Activated naive CD8-positive, alpha-beta T cell treated with anti-CD3 and anti-CD28 coated beads, Interleukin-2, amount 50 U/mL, for 16 hours (primary cell): ENCODE measurements around the gene SULT1C4.
"Not testable (repeated sequence)": the region's sequence is repeated elsewhere in the genome, so short reads cannot be mapped to it uniquely, and the experiment has no call there.

Experiments used
- DNase-seq: peaks from one replicate; pipeline ENCODE4 v3.0.0-alpha.2; 2020; ENCODE audit warnings: low read depth, low spot score

Gene SULT1C4

DNA sequence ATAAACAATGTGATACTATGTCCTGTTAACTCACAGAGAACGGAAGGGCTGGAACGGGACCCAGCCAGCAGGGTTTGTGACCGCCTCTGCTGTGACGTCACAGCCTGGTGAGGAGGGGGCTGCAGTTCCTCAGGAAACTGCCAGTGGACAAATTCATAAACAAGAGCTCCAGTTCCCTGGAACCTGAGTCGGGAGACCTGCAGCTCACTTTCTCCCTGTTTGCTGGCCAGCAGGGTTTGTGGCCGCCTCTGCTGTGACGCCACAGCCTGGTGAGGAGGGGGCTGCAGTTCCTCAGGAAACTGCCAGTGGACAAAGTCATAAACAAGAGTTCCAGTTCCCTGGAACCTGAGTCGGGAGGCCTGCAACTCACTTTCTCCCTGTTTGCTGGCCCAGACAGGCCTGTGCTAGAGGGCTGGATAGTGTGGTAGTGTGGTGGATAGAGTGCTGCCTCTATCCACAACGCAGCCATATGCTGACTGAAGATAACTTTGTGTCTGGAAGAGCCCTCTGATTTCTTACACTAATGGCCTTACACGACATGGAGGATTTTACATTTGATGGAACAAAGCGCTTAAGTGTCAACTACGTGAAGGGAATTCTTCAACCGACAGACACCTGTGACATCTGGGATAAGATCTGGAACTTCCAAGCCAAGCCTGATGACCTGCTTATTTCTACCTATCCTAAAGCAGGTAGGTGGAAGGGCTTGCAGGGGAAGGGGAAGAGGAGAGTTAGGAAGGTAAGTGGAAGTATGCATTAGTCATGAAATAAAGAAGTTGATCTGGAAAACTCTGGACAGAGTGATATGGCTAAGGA, at the start of gene SULT1C4:
Gene SULT1C4, plus strand, starts transcription at position 140 of the 816 bp plus-strand sequence. Its CDS starts 384 bp downstream, at position 524.
- no peak for DNase-seq

DNA sequence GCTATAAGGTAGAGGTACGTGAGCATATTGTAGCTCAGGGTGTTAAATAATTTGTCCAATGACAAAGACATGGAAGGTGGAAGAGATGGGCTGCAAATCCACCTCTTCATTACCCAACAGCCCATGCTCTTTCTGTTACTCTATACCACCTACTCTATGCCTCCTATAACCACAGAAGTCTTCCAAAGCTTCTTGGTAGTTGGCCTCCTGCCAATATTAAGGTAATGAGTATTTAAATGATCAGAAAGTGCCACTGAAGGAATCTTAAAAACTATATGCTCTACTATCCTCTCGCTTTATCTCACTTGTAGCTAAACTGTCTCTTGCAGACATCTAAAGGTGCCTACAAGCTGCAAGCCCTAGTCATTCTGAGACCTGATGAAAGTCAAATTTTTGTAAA, 48.0 kb upstream of the SULT1C4 start:
- DNase-seq, result no peak

DNA sequence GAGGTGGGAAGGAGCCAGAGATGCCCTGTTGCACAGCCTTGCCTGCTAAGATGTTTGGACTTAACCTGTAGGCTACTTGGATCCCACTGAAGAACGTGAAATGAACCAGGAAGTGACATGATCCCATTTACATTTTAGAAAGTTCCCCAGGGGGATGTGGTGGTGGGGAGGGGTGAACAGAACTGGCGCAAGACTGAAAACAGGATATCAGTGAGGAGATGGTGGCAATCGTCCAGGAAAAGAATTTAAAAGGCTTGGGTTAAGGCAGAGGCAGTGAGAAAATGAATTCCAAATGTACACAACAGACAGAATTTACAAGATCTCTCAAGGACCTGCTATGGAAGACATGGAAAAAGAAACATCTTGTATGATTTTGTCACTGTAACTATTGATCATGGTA, 46.8 kb upstream of the SULT1C4 start:
- DNase-seq, result no peak

DNA sequence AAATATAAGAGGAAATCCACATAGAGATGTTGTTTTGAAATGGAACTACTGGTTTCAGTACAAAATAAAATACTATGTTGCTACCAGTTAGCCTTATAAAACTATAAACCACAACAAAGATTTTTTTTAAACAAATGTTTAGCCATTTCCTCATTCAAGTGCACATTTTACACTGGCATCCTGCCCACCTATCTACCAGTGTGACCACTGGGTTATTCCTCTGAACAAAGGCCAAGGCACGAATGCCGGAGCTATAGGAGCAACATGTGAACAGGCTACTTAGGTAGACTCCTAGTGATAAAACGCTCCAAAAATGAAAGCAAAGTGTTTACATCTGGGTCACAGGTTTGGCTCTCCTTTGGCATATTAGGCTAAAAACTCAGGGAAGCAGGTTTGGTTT, 31.8 kb upstream of the SULT1C4 start:
- no peak for DNase-seq

DNA sequence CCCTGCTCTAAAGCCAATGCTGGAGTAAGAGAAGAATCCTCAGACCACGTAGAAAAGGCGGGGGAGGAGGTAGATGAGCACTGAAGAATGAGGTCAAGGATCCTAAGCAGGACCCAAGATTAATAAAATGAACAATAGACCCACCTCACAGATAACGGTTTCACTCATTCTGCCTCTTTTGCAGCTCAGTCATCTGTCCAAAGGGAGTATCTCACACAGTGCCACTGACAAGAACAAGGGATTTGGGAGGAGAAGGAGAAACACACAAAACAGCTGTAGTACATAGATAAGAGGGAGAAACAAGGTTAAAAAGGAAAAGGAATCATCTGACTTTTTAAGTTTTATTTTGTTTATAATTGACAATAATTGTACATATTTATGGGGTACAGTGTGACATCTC, 30.9 kb upstream of the SULT1C4 start:
- no peak for DNase-seq

DNA sequence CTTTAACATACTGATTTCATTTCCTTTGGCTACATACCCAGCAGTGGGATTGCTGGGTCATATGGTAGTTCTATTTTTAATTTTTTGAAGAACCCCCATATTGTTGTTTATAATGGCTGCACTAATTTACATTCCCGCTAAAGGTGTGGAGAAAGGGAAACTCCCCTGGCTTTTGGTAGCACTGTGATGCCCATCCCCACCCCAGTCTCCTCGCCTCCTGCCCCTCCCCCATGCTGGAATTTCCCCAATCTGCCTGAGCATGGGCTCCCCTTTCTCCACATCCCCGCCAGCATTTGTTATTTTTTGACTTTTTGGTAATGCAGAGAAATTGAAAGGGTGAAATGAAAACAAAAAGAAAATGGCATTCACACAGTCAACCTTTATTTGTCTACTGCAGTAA, 30.0 kb upstream of the SULT1C4 start:
- no peak for DNase-seq

DNA sequence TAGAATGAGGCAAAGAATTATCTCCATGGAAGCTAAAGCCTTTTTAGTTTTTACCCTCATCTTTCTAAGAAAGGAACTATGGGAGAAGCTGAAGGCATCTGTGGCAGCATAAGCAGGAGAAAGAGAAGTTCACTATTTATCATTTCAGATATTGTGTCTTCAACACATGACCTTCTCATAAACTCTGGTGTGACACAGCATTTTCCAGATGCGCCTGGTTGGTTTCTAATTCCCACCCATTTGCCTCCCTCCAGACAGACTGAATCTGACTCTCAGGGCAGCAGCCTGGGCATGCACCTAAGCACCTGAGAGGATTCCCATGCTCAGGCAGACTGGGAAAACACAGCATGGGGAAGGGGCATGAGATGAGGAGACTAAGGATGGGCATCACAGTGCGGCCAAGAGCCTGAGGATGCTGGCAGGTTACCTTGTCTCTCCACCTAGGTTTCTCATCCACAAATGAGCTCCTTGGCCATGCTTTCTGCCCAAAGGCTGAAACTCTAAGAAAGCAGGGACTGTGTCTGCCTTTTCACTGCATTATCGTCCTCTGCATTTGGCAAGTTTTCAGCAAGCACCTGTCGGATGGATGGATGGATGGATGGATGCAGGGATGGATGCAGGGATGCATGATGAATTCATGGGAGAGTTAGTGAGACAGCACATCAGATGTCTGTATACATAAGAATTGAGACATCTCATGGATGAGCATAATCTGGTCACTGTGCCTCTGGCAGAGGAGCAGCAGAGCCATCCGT, 28.8 kb upstream of the SULT1C4 start:
- DNase-seq, result no peak

DNA sequence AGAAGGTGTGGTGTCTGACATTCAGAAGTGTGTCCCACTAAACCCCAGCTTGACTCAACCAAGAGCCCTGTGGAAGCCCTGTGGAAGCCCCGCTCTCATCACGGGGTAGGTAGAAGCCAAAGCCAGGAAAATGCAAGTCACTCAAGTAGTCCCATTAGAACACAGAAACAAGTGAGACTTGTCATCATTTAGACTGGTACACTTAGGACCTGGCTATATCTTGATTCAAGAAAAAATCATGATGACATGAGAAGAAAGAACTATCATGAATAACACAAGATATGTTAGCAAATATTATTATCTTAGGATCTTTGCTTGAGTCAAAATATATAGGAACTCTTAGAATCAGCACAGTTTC, 28.2 kb upstream of the SULT1C4 start:
- no peak for DNase-seq

DNA sequence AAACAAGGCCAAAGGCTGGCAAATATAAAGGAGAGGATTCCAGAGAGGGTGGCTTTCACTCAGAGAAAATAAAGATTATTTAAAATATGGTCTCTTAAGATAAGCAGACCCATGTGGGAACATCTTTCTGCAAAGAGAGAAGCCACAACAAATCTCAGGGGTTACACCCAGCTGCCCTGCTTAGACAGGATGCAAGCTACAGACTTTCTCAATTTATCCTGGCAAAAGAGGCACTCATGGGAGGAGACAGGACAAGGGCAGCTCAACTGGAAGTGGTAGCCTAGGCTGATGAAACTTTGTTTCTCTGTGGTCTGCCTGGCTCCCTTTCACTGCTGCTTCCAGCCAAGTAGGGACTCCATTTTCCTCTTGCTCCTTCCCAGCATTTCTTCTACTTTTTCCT, 25.9 kb upstream of the SULT1C4 start:
- no peak for DNase-seq

DNA sequence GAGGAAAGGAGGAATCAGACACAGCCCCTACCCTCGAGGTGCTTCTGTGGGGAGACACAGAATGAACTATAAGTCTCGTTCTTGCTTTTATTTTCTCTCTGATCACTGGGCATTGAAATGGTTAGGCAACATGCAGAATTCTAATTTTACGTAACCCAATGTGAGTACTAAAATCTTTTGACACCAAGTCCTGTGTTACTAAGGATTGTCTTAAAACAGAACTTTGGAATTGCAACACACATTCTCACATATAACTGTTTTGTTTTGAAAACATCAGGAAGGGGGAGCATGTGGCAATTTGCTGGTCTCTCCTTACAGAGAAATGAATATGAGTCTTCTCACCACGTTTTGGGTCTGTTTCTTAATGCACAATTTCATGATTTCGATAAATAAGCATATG, 23.6 kb upstream of the SULT1C4 start:
- DNase-seq, result no peak

DNA sequence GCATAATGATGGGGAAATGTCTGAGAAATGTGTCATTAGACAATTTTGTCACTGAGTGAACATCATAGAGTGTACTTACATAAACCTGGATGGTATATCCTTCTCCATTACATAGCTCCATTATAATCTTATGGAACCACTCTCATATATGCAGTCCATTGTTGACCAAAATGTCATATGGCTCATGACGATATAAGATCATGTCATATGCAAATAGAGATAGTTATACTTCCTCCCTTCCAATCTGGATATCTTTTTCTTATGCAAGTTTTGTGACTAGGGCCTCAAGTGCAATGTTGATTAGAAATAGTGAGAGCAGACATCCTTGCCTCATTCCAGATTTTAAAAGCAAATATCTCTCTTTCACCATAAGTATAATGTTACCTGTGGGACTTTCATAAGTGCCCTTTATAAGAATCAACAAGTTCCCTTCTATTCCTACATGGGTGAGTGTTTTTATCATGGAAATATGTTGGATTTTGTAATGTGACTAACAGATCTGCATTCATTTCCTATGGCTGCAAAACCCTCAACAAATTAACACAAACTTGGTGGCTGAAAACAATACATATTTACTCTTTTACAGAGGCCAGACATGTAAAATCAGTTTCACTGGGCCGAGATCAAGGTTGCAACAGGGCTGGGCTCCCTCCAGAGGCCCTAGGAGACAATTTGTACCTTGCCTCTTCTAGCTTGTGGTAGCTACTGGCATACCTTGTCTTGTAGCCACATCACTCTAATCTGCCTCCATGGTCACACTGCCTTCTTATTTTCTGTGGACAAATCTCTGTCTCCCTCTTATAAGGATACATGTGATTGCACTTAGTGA, 21.6 kb upstream of the SULT1C4 start:
- no peak for DNase-seq

DNA sequence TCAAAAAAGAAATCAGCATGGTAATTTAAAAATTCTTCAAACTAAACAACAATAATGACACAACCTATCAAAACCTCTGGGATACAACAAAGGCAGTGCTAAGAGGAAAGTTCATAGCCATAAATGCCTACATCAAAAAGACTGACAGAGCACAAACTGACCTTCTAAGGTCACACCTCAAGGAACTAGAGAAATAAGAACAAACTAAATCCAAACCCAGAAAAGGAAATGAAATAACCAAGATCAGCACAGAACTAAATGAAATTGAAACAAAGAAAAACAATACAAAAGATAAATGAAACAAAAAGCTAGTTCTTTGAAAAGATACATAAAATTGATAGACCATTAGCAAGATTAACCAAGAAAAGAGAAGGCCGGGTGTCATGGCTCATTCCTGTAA, 18.4 kb upstream of the SULT1C4 start:
- DNase-seq, result not testable (repeated sequence)

DNA sequence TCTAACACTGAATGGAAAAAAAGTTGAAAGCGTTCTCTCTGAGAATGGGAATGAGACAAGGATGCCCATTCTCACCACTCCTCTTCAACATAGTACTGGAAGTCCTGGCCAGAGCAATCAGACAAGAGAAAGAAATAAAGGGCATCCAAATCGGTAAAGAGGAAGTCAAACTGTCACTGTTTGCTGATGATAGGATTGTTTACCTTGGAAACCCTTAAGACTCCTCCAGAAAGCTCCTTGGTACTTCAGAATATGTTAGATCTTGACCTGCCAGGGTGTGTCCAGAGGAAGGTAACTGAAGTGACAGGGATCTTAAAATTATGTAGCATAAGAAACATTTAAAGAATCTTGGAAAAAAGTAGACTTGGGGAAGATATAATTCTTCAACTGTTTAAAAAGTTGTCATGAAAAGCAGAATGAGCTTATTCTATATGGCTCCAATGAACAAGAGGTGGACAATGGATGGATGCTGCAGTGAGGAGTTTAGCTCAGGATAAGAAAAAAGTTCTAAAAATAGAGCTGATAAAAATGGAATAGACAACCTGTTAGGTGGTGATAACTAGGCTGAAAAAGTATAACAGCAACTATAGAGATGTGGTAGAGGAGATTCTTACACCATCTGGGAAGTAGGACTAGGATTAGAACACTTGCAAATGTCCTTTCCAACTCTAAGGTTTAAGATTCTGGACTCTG, 16.8 kb upstream of the SULT1C4 start:
- DNase-seq, result no peak

DNA sequence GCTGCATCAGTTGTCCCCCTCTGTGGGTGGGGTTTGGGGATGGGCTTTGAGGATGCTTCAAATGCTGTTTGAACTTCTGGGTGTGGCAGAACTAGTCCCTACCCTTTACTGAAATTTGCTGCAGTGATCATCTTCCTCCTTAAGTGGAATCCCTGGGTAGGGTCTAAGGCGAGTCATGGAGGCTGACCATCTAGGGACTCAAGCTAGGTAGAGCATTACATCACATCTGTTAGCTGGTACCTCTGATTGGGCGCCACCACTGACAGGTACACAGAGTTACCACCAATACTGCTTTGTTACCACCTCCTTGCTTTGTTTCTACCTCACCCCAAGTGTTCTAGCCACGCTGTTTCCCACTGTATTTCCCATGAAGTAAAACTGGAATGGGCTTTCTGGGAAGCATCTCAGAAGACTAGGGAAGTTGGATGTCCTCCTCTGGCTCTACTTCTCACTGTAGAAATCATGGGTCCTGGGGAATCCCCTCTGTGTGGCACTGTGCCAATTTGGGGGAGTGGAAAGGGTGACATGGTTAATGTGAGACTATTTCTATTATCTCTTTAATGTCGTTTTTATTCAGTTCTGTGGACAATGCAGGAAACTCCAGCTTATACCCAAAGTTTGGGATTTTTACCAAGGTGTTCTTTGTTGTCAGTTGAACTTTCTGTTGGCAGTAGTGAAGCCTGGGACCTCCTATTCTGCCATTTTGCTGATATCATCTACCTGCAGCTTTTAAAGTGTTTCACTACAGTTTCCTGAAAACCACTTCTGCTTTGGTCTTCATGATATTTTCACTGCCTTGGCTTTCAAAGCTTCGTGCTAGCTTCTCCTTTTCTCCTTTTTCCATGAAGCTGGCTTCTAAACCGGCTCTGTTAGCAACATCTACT, 14.5 kb upstream of the SULT1C4 start:
- no peak for DNase-seq

DNA sequence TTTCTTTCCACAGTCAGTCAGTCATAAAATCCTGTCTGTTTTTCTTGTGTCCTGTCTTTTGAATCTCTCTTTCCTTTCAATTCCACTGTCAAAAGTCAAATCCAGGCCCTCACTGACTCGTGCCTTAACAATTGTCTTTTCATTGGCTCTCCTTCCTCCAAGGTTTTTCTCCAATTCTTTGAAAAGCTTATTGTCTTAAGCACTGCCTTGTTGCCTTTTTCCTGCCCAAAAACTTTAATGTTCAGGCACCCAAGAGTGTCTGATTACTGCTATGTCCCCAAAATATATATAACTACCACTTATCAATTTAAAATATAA, 13.9 kb upstream of the SULT1C4 start:
- DNase-seq, result no peak

DNA sequence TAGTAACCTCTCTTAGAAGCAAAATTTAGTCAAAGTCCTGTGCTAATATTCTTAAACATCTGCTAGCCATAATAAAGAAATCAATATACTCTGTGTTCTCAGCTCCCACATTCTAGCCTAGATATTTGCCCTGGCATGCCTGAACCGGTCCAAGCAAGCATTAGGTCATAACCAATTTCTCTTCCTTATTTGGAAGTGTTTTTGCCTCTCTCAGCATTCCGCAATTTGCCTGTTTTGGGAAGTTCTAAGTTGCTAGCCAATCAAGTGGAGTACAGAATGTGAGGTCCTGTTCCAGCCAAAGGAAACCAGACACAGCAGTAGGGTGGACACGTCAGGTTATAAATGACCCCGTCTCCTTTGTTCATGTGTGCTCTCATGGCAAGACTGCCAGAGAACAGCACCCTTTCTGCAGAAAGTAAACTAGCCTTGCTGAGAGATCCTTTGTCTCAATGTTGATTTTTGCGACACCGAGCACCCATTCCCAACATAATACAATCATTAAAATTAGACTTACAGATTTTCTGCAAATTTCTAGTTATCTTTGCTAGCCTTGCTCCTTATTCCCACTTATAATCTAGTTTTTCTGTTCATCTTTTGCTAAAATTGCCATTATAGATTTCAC, 13.0 kb upstream of the SULT1C4 start:
- no peak for DNase-seq

DNA sequence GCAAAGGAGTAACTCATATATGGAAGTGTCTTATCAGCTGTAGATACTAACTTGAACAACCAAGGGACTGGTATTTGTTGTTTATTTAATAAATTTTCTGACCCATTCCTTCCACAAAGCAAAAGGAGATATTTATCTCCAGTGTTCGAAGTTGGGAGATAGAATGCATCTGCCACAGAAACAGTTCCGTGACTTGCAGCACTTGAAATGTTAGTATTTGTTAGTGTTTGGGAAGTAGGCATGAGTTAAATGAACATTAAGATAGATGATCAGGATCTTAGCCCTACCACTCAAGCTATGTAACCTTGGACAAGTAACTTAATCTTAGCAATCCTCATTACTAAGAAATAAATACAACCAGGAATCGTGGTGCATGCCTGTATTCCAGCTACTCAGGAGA, 12.1 kb upstream of the SULT1C4 start:
- DNase-seq, result no peak

DNA sequence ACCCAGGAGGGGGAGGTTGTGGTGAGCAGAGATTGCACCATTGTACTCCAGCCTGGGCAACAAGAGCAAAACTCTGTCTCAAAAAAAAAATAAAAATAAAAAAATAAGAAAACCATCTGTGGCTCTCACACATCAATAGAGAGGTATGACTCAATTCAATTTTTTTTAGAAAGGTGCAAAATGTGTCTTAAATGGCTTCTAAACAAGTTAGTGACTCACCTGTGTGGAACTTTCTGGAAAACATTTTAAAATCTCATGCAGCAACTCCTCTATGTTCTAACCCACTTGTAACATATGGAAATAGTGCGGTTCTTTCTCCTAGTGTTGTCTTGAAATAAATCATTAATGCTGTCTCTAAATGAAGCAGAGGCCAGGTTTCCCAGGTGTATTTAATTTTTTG, 10.7 kb upstream of the SULT1C4 start:
- no peak for DNase-seq

DNA sequence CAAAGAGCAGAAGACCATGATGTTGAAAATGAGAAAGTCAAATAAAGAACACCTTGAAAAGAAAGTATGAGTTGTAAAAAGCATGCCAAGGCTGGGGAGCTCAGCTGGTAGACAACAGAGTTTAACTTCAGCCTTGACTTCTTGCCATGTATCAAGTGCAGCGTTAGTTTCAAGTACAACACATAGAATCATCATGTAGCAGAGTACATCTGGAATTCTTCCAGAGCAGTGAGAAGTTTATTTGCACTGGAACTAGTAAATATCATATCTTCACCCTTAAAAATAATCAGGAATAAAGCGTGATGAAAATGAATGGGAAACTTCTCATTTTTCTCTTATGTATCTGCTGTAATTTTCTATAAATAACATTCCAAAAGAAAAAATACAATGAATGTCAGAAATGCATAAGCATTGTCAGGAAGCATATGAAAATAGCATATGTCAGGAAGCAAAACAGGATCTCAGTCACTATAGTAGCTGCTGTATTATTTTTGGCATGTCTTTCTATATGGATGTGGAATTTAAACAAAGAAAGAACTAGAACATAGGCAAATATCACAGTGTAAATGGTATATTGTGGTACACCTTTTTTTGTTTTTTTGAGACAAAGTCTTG, 10.1 kb upstream of the SULT1C4 start:
- DNase-seq, result no peak

DNA sequence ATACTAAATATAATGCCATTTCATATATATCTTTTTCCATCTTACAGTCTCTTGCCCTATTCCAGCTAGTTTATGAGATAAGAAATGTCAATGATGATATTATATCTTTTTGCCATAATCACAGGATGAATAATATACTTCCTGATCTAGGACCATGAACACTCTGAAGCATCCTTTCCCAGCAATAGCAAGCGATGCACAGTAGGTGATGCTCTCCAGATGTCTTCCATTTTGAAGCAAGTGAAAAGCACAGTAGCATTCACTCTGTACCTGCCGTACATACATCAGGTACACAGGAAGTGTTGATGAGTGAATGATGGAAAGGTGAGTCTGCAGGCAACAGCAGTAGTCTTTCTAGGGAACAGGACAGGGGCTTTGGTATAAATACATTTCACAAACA, 8.6 kb upstream of the SULT1C4 start:
- DNase-seq, result no peak
